IPS-15b (cell line): ENCODE measurements around the gene ANKRD39.
"Not testable (repeated sequence)": the region's sequence is repeated elsewhere in the genome, so short reads cannot be mapped to it uniquely, and the experiment has no call there.

Experiments
- H3K27me3 ChIP-seq: one replicate; pipeline ENCODE4 v1.6.1; 2013; ENCODE audit warnings: low read length; ENCODE audit not compliant: control insufficient read depth, insufficient read depth
- H3K36me3 ChIP-seq: one replicate; pipeline ENCODE4 v1.6.1; 2013; ENCODE audit warnings: low read length; ENCODE audit not compliant: control insufficient read depth, insufficient read depth
- H3K4me1 ChIP-seq: one replicate; pipeline ENCODE4 v1.6.1; 2013; ENCODE audit warnings: mild to moderate bottlenecking, low read length; ENCODE audit not compliant: control insufficient read depth, insufficient read depth
- H3K4me3 ChIP-seq: one replicate; pipeline ENCODE4 v1.5.1; 2013; ENCODE audit warnings: low read depth, low read length
- H3K9ac ChIP-seq: one replicate; pipeline ENCODE4 v1.6.1; 2013; ENCODE audit warnings: low read depth, mild to moderate bottlenecking, low read length
- H3K9me3 ChIP-seq: one replicate; pipeline ENCODE4 v1.6.1; 2013; ENCODE audit warnings: mild to moderate bottlenecking, low read length; ENCODE audit not compliant: control insufficient read depth, insufficient read depth

Gene ANKRD39

DNA sequence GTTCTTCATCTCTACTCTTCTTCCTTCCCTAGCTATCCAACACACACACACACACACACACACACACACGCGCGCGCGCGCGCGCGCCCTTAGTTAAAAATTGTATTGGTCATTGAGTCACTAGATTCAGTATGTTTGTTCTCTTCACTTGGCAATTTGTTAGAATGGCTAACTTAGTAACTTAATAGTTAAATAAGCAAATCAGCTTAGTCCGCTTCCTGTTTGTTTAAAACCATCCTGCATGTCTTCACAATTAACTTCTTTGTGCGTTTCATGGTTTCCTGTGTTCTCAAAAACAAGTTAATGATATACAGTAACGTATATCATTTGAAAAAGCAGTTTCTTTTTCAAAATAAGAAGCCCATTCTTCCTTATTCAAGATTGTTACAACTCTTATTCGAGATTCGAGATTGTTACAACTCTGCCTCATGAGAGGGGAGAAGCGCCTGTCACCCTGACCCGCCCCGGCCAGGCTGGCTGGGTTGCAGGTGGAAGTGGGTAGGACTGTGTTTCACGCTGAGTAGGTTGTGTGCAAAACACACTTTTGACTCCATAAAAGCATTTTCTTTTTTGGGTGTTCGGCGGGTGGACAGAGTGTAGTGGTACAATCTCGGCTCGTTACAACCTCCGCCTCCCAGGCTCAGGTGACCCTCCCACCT, 51.2 kb downstream of the ANKRD39 start:
- Histone ChIP-seq H3K4me3 (no peak overlapping the region), H3K27me3 (no peaks in the 10 kb centered on the region), H3K9ac (no peak overlapping the region), H3K4me1 (no peaks in the 10 kb centered on the region), H3K9me3 (no peaks in the 10 kb centered on the region), H3K36me3 (peaks cover 11% of the 10 kb centered on the region)

DNA sequence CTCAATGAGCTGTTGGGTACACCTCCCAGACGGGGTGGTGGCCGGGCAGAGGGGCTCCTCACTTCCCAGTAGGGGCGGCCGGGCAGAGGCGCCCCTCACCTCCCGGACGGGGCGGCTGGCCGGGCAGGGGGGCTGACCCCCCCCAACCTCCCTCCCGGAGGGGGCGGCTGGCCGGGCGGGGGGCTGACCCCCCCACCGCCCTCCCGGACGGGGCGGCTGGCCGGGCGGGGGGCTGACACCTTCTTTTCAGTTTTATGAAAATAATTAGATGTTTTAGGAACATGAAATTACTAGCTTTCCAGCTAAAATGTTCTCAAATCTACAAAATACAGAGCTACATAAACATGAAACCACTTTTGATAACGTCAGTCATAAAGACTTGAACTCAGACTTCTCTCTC, 51.9 kb downstream of the ANKRD39 start:
- not testable (repeated sequence) for H3K9ac ChIP-seq, H3K9me3 ChIP-seq, H3K27me3 ChIP-seq, H3K4me1 ChIP-seq, H3K4me3 ChIP-seq
- peaks cover 11% of the 10 kb centered on the region for H3K36me3 ChIP-seq

DNA sequence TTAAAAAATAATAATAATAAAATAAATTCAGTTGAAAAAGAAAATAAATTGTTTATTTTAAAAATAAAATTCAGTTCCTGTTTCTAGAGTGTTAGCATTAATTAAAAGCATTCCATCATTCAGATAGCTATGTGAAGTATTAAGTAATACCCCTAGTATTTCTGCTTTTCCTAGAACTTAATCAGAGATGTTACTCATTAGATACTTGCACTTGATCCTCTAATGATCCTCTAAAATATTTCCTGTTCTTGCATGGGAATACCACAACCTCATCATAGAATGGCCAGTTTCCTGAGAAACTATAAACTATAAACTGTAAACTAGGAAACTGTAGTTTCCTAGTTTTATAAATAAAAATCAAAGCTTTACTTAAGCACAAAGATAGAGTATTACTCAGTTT, 52.8 kb downstream of the ANKRD39 start:
- peaks cover 2% of the 10 kb centered on the region for H3K4me1 ChIP-seq
- no peaks in the 10 kb centered on the region for H3K9me3 ChIP-seq
- H3K9ac ChIP-seq: no peak overlapping the region
- H3K4me3 ChIP-seq: no peak overlapping the region
- H3K27me3 ChIP-seq: no peaks in the 10 kb centered on the region
- peaks cover 9% of the 10 kb centered on the region for H3K36me3 ChIP-seq

DNA sequence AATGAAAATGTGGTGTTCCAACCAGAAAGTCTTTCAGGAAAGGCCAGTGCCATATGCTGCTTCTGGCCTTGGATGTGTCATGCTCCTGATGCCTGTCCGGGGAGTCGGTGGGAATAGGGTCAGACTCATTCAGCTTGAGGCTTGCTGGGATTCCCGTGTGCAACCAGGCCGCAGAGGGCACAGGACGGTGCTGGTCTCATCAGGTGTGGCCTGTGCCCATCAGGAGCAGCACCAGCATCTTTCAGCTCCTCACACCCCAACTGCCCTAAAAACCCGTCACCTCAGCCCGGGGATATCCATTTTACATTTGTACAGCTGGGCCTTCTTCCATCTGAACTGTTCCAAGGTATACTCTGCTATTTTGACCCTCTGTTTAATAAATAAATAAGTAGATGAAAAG, 55.1 kb downstream of the ANKRD39 start:
- H3K4me1 ChIP-seq: peaks cover 2% of the 10 kb centered on the region
- H3K4me3 ChIP-seq: no peak overlapping the region
- no peak overlapping the region for H3K9ac ChIP-seq
- H3K27me3 ChIP-seq: no peaks in the 10 kb centered on the region
- H3K36me3 ChIP-seq: peaks cover 10% of the 10 kb centered on the region
- H3K9me3 ChIP-seq: no peaks in the 10 kb centered on the region

DNA sequence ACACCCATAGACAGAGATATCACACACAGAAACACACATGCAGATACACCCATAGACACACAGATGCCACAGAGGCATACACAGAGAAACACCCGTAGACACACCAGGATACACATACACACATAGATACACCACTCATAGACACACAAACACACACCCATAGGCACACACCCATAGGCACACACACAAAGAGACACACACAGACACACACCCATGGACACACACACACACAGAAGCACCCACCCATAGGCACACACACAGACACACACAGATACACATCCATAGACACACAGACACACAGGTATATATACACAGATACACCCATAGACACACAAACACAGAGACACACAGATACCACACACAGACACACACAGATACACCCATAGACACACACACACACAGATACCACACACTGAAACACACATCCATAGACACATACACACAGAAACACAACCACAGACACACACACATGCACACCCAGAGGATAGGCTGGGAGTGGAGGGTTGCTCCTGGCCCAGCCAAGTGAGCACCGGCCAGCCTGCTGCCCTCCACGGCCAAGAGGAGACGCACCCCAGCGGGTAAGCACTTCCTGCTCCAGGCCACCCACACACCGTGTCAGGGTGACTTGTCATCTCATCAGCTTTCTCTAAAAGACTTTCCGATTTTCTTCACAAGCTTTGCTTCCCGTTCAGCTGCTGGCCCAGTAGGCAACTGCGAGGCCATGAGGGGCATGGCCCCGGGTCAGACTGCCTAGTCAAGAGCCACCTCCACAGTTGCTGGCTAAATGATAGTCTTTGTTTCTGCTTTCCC, 55.8 kb downstream of the ANKRD39 start:
- peaks cover 2% of the 10 kb centered on the region for H3K4me1 ChIP-seq
- no peak overlapping the region for H3K4me3 ChIP-seq
- no peak overlapping the region for H3K9ac ChIP-seq
- peaks cover 10% of the 10 kb centered on the region for H3K36me3 ChIP-seq
- H3K27me3 ChIP-seq: no peaks in the 10 kb centered on the region
- H3K9me3 ChIP-seq: no peaks in the 10 kb centered on the region

DNA sequence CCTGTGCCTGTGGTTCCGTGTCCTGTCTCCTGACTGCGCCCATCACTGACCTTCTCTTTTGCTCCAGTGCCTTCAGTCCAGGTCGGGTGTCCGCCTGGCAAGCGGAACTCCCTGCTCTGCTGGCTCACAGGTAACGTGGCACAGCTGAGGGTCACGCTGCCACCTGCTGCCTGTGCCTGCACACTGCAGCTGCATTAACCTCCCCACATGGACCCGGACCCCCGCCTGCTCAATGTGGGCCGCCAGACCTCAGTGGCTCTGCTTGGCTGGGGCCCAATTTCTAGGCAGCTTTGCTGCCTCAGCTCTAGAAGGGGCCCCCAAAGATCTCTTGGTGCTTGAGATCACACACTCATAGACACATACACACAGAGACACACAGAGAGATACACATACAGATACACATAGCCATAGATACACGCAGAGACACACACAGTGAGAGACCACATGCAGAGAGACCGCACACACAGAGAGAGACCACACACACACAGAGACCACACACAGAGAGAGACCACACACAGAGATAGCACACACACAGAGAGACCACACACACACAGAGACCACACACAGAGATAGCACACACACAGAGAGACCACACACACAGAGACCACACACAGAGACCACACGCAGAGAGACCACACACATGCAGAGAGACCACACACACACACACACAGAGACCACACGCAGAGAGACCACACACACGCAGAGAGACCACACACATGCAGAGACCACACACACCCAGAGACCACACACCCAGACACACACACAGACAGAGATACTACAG, 56.6 kb downstream of the ANKRD39 start:
- H3K4me3 ChIP-seq: no peak overlapping the region
- no peak overlapping the region for H3K9ac ChIP-seq
- H3K9me3 ChIP-seq: no peaks in the 10 kb centered on the region
- peaks cover 2% of the 10 kb centered on the region for H3K4me1 ChIP-seq
- peaks cover 10% of the 10 kb centered on the region for H3K36me3 ChIP-seq
- no peaks in the 10 kb centered on the region for H3K27me3 ChIP-seq

DNA sequence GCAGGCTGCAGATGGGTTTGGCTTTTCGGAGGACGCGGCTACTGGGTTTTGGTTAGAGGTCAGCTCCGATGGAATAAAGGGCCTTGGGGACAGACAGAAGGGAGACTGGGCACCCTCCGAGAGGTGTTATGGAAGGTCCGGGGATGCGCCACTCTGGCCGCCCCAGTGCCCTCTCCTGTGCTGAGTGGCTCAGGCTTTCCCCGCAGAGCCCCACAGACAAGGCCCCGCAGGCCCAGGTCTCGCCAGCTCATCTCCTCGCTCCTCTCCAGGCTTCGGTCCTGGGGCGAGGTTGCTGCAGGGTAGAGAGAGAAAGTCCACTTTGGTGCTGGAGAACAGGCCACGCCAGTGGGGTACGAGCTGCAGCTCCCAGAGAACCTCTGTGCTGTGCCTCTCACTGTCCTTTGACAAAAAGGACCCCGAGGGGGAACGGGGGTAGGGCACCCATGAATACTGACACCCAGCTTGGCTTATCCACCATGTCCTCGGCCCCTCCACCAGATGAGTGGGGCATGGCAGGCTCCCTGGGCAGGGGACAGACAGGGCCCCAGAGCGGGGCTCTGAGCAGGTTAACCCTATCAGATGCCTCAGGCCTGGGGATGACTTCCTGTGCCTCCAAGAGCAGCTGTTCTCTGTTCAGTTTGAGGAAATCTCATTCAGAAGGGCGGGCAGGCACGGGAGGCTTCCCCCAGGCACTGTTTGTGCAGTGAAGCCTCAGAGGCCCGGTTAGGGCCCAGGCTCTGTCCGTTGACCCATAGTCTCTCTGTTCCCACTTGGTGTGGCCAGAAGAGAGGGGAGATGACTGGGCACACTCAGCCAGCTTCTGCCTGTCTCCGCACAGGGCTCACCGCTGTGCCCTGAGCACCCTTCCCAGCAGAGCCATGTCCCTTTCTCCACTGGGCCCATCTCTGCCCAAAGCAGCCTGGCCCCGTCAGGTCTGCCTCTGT, 57.5 kb downstream of the ANKRD39 start:
- Histone ChIP-seq H3K4me3 (no peak overlapping the region), H3K9me3 (no peaks in the 10 kb centered on the region), H3K9ac (no peak overlapping the region), H3K4me1 (peaks cover 2% of the 10 kb centered on the region), H3K36me3 (peaks cover 10% of the 10 kb centered on the region), H3K27me3 (no peaks in the 10 kb centered on the region)

DNA sequence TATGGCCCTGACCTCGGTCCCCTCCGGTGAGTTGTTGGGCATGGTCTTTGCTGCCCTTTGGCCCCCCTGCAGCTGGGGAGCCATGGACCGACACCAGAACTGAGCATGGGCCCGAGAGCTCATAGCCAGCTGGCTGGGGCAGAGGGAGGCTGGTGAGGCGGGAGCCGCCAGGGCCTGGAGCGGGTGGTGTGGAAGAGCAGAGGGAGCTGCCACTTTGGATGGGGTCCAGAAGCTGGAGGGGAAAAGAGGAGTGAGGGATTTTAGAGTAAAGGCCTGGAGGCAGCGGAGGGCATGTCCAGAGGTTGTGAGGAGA, 58.2 kb downstream of the ANKRD39 start:
- Histone ChIP-seq H3K27me3 (no peaks in the 10 kb centered on the region), H3K4me1 (peaks cover 2% of the 10 kb centered on the region), H3K9me3 (no peaks in the 10 kb centered on the region), H3K4me3 (no peak overlapping the region), H3K36me3 (peaks cover 10% of the 10 kb centered on the region), H3K9ac (no peak overlapping the region)

DNA sequence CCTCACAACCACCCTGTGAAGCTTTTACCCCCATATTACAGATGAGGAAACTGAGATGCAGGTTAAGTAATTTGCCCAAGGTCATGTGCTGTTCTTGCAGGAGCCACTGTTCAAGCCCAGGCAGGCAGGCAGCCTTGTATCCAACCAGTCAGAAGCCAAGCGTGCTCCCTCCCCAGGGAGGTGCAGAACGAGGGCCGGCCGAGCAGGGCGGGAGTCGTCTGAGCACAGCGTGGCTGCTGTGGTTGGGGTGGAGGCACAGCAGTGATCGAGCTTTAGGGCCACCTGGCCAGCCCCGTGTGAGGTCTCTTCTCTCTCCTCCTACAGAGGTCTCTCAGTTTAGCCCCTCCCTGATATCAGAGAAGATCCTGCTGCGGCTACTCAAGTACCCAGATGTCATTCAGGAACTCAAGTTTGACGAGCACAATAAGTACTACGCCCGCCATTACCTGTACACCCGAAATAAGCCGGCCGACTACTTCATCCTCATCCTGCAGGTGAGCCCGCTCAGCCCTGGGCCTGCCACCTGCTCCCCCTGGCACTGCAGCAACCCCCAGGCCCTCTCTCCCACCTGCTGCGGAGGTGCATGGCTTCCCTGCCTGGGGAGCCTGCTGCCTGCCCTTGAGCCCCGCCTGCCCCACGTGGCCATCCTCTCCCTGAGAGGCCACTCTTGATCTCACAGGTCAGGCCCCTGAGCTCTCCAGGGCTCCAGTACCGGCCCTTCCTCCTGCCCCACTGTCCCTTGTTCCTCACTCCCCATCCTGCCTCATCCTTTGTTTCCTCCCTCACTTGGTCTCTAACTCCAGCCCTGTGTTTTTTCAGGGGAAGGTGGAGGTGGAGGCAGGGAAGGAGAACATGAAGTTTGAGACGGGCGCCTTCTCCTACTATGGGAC, 58.8 kb downstream of the ANKRD39 start:
- Histone ChIP-seq H3K4me3 (no peak overlapping the region), H3K9me3 (no peaks in the 10 kb centered on the region), H3K27me3 (no peaks in the 10 kb centered on the region), H3K9ac (no peak overlapping the region), H3K36me3 (peaks cover 10% of the 10 kb centered on the region), H3K4me1 (peaks cover 2% of the 10 kb centered on the region)
